Loucy (cell line): Measurements from ENCODE around the gene COL17A1.

Experiments used
- CTCF ChIP-seq: fragments of 200-600 bp; sonication (generic); conservative IDR thresholded peaks from 2 replicates; pipeline ENCODE4 v1.5.1; 2014; ENCODE audit warnings: mild to moderate bottlenecking, antibody characterized with exemption, low read length
- EZH2phosphoT487 ChIP-seq: fragments of 200-600 bp; IDR thresholded peaks from 2 replicates; pipeline ENCODE4 v1.6.1; 2018; ENCODE audit warnings: antibody characterized with exemption, mild to moderate bottlenecking, moderate library complexity, borderline replicate concordance

DNA sequence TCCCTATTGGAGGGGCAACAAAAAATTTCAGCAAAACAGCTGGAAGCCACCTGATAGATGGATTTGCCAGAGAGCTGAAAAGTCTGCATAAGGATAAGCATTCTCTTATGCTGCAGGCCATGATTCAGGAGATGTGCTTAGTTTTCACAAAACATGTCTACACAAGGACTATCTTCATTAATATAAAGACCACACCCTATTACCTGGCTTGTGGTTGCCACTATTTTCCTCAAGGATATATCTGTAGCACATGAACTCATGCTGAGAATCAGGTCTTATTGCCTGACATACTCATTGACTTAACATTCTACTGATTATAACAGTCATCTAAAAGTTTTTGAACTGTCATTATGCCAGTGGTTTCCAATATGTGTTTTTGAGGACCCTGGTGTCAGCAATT is 7.1 kb upstream of the COL17A1 start:
- TF ChIP-seq CTCF, result no peak
- no peak for TF ChIP-seq EZH2phosphoT487
